HUES48 (cell line): ENCODE measurements around the gene CLEC16A.

Experiments used
- H3K27ac ChIP-seq: one replicate; pipeline ENCODE4 v1.7.0; 2013; ENCODE audit warnings: low read depth, low read length, inconsistent platforms
- H3K27me3 ChIP-seq: 2 replicates; pipeline ENCODE4 v1.6.1; 2013; ENCODE audit warnings: mild to moderate bottlenecking, low read length; ENCODE audit not compliant: control insufficient read depth, insufficient read depth
- H3K36me3 ChIP-seq: 2 replicates; pipeline ENCODE4 v1.6.1; 2013; ENCODE audit warnings: low read length; ENCODE audit not compliant: control insufficient read depth, insufficient read depth
- H3K4me1 ChIP-seq: 2 replicates; pipeline ENCODE4 v1.6.1; 2013; ENCODE audit warnings: mild to moderate bottlenecking, low read length; ENCODE audit not compliant: control insufficient read depth, insufficient read depth
- H3K4me3 ChIP-seq: 2 replicates; pipeline ENCODE4 v1.5.1; 2013; ENCODE audit warnings: mild to moderate bottlenecking, low read depth, low read length
- H3K9ac ChIP-seq: 2 replicates; pipeline ENCODE4 v1.6.1; 2013; ENCODE audit warnings: mild to moderate bottlenecking, low read depth, low read length, moderate library complexity
- H3K9me3 ChIP-seq: 2 replicates; pipeline ENCODE4 v1.6.1; 2013; ENCODE audit warnings: low read length; ENCODE audit not compliant: control insufficient read depth, insufficient read depth

The CLEC16A gene

DNA sequence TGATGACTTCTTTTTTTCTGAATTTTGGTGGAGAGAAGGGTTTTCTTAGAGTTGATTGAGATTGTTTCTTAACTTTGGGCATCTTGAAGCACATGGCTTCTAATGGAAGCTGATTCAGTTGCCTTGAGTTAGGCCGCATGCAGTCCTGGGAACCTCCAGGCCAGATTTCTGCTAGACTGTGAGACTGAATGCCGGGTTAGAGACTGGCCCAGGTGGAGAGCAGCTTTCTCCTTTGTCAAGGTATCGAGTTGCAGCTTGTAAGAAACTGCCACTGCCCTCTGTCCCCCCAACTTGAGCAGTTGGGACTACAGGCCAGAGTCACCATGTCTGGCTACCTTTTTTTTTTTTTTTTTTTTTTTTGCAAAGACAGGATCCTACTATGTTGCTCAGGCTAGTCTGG is 77.6 kb downstream of the CLEC16A start:
- Histone ChIP-seq H3K9me3 (no peaks in the 10 kb centered on the region), H3K27ac (no peak overlapping the region), H3K9ac (no peak overlapping the region), H3K27me3 (no peaks in the 10 kb centered on the region), H3K36me3 (peaks cover 9% of the 10 kb centered on the region; the same call in 1 of the 2 replicates), H3K4me3 (no peak overlapping the region), H3K4me1 (no peaks in the 10 kb centered on the region)

DNA sequence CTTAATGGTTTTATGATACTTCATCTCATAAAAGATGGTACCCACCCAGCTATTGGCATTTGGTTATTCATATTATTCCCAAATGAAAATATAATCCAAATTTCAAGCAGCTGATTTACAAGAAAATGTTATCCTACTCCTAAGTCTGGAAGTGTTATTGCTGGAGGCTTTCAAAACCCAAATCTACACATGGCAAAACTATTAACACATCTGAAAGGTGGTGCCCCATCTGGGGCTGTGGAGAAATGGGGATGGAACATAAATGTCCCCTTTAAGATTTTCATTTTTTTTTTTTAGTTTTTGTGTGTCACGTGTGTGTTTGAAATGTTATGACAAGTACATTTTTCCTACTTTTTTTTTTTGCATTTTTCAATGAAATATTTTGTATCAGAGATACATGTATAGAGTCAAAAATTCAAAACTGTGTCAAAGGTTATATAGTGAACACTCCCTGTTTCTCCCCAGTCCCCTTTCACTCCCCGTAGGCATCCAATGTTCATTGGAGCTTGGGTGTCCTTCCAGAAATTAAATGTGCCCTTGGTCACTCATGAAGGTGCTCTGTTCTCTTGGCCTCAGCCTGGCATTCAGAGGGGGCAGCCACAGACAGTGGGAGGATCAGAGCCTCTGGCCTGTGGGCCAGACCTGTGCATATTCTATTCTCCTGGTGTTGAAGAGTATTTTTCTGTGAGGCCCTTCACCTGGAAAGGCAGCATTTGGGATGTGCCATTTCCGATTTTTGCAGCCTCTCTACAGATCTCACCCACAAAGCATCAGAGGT is 79.1 kb downstream of the CLEC16A start:
- no peak overlapping the region for H3K4me3 ChIP-seq
- H3K27ac ChIP-seq, result no peak overlapping the region
- no peaks in the 10 kb centered on the region for H3K9me3 ChIP-seq
- H3K36me3 ChIP-seq, result peaks cover 11% of the 10 kb centered on the region; the same call in 1 of the 2 replicates
- no peak overlapping the region for H3K9ac ChIP-seq
- H3K27me3 ChIP-seq, result no peaks in the 10 kb centered on the region
- H3K4me1 ChIP-seq, result no peaks in the 10 kb centered on the region

DNA sequence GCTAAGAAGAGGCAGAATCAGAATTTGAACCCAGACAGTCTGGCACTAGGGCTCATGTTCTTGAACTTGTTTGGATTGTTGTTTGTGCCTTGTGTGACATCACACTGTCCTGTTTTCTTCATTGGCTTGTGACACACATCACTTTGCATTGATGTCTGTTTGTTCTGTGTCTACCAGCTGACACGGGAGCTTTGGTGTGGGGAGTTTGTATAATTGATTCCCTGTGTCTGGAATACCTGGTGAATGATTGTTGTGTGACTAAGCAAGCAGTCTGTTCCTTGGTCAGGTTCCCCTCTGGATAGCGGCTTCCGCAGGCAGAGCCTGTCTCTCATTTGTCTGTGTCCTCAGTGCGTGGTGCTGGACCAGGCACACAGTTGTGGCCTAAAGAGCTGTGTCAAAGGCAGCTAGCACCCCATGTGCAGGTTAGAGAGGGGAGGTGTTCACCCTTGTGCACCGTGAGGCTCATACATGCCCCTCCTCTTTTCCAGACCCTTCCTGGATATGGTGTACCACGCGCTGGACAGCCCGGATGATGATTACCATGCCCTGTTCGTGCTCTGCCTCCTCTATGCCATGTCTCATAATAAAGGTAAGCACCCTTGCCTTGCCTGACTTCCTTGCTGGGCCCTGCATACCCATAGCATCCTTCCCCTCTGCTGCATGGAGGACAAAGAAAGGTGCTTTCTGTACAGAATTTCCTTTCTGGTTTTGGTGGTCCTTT is 80.1 kb downstream of the CLEC16A start:
- H3K9me3 ChIP-seq, result no peaks in the 10 kb centered on the region
- no peak overlapping the region for H3K9ac ChIP-seq
- no peak overlapping the region for H3K4me3 ChIP-seq
- peaks cover 11% of the 10 kb centered on the region; the same call in 1 of the 2 replicates for H3K36me3 ChIP-seq
- H3K27ac ChIP-seq, result no peak overlapping the region
- H3K27me3 ChIP-seq, result no peaks in the 10 kb centered on the region
- no peaks in the 10 kb centered on the region for H3K4me1 ChIP-seq

DNA sequence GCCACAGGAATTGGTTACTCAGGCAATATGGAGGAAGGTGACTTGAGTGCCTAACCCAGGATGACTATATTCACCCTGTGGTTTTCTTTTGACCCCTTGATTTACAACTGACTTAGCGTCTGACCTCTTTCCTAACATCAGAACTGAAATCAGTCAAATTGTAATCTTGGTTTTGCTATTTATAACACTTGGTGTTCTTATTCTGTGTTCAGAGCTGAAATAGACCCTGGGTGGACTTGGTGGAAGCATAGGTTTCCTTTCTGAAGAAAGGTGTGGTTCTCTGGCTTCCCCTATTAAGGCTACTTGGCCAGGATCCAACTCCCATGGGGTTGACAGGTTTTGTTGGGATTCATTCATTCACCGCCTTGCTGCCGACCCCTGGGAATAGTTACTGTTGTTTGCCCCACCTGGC is 80.8 kb downstream of the CLEC16A start:
- H3K36me3 ChIP-seq, result peaks cover 14% of the 10 kb centered on the region; the same call in 1 of the 2 replicates
- no peaks in the 10 kb centered on the region for H3K27me3 ChIP-seq
- H3K9me3 ChIP-seq, result no peaks in the 10 kb centered on the region
- no peak overlapping the region for H3K4me3 ChIP-seq
- no peak overlapping the region for H3K27ac ChIP-seq
- no peaks in the 10 kb centered on the region for H3K4me1 ChIP-seq
- no peak overlapping the region for H3K9ac ChIP-seq

DNA sequence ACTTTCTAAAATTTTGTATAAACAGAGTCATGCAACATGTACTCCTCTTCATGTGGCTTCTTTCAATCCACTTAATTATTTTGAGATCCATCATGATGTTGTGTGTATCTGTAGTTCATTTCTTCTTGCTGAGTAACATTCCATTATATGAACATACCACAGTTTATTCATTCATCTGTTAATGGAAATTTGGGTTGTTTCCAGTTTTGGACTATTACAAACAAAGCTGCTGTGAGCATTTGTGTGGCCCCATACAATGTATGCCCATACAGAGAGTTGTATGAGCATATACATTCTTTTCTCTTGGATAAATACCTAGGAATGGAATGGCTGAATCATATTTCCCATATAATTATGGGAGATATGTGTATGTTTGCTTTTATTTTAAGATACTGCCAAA is 85.6 kb downstream of the CLEC16A start:
- peaks cover 19% of the 10 kb centered on the region; the same call in 1 of the 2 replicates for H3K36me3 ChIP-seq
- no peak overlapping the region for H3K9ac ChIP-seq
- no peak overlapping the region for H3K4me3 ChIP-seq
- no peaks in the 10 kb centered on the region for H3K9me3 ChIP-seq
- no peaks in the 10 kb centered on the region for H3K4me1 ChIP-seq
- H3K27ac ChIP-seq, result no peak overlapping the region
- no peaks in the 10 kb centered on the region for H3K27me3 ChIP-seq

DNA sequence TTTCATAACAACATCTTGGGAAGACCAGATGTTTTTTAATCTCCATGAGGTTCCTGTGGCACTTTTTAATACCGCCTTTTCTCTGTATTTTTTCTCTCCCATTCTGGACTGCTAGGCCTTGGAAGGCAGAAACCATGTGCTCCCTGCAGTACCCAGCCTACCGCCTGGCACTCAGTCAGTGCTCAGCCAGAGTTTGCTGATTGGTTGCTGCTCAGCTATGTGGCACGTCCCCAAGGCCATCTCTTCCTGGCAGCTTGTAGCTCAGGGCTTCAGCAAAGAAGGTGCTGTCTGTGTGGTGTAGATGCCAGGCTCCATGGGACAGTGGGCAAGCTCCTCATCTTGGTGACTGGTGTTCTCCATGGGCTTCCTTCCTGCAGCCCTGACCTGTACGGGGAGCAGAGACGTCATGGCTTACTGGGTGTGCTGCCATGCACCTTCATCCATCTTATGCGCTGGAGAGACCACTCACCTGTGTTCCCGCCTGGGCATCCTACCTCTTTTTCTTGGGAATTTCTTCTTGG is 86.7 kb downstream of the CLEC16A start:
- Histone ChIP-seq H3K36me3 (peaks cover 15% of the 10 kb centered on the region; the same call in 1 of the 2 replicates), H3K27ac (no peak overlapping the region), H3K27me3 (no peaks in the 10 kb centered on the region), H3K4me3 (no peak overlapping the region), H3K9me3 (no peaks in the 10 kb centered on the region), H3K4me1 (no peaks in the 10 kb centered on the region), H3K9ac (no peak overlapping the region)

DNA sequence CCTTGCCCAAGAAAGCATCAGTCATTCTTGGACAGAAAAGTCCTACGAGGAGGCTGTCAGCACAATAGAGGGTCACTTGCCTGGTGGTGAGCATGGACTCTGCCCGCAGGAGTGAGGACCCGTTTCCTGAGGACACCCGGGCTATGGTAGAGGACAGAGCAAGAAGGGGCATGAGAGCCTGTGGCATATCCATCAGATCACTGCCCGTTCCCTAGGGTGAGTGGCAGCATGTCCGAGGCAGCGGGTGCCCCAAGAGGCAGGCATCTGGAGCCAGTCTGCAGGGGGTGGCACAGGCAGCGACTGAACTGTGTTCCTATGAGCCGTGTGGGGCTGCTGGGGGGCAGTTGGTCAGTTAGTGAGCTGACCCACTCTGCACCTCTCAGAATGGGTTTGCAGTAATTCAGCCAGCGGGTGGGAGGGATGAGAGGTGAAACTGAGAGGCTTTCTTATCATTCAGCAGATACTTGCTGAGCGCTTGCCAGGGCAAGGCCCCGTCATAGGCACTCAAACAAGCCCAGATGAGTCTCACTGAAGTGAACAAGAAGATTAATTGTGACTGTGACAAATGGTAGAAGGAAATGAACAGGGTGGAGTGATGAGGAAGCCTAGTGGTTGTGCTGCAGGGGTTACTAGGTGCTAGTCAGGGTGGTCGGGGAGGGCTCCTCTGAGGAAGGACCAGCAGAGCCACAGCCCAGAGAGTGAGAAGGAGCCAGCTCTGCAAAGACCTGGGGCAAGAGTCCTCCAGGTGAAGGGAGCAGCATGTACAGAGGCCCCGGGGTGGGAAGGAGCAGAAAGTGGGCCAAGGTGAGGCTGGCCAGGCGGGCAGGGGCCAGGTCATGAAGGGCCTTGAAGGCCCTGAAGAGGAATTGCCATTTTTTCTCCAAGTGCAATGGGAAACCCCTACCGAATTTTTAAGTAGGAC is 87.9 kb downstream of the CLEC16A start:
- Histone ChIP-seq H3K4me3 (no peak overlapping the region), H3K9me3 (no peaks in the 10 kb centered on the region), H3K9ac (no peak overlapping the region), H3K4me1 (no peaks in the 10 kb centered on the region), H3K27me3 (no peaks in the 10 kb centered on the region), H3K27ac (no peak overlapping the region), H3K36me3 (peaks cover 10% of the 10 kb centered on the region; the same call in 1 of the 2 replicates)

DNA sequence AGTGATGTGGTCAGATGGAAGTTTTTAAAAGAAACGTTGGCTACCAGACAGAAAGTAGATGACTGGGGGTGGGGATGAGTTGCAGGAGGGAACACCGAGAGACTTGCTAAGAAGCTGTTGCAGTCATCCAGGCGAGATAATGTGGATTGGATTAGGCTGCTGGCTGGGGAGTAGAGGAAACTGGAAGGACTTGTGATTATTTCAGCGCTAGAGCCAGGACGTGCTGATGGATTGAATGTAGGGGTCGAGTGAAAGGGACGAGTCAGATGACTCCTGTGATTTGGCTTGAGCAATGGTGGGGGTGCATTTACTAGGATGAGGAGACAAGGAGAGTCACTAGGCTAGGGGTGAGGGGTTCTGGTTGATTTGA is 88.5 kb downstream of the CLEC16A start:
- no peaks in the 10 kb centered on the region for H3K27me3 ChIP-seq
- no peaks in the 10 kb centered on the region for H3K9me3 ChIP-seq
- H3K27ac ChIP-seq, result peak overlapping the region; percentile 59
- H3K36me3 ChIP-seq, result peaks cover 7% of the 10 kb centered on the region; the same call in 1 of the 2 replicates
- no peak overlapping the region for H3K4me3 ChIP-seq
- no peaks in the 10 kb centered on the region for H3K4me1 ChIP-seq
- H3K9ac ChIP-seq, result no peak overlapping the region

DNA sequence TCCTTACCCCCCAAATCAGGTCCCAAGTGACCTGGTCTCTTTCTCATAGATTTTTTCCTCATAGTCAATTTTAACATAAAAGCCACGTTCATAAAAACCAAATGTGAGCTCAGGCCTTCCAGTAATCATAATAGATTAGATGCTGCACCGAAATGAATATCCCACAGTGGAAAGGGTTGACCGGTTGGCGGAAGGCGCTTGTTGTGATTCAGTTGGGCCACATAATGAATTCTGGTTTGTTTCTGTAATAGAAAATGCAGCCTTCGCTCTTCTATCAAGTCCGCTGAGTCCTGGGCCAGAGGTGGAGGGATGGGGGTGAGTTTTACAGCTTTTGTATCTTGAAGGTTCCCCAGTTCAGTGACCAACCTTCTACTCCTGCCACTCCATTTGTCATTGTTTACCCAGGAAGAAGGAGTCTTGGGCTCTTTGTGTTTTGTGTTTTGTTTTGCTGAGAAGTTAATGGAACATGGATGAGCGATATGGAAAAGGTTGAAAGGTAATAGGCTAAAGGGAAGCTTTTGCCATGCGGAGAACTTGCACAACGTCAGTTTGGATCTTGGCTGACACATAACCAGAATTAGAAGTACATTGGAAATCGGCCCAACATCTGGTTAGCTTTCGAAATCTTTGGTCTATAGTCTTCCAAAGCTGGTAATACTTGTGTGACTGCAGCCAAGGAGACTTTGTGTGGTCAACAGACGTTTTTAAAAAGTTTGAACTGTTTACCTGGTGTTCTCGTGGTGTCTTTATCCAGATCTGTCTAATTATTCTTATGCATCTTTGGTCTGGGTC is 89.5 kb downstream of the CLEC16A start:
- Histone ChIP-seq H3K4me1 (no peaks in the 10 kb centered on the region), H3K36me3 (peaks cover 7% of the 10 kb centered on the region; the same call in 1 of the 2 replicates), H3K27me3 (no peaks in the 10 kb centered on the region), H3K4me3 (no peak overlapping the region), H3K27ac (peak overlapping the region; percentile 59), H3K9ac (no peak overlapping the region), H3K9me3 (no peaks in the 10 kb centered on the region)

DNA sequence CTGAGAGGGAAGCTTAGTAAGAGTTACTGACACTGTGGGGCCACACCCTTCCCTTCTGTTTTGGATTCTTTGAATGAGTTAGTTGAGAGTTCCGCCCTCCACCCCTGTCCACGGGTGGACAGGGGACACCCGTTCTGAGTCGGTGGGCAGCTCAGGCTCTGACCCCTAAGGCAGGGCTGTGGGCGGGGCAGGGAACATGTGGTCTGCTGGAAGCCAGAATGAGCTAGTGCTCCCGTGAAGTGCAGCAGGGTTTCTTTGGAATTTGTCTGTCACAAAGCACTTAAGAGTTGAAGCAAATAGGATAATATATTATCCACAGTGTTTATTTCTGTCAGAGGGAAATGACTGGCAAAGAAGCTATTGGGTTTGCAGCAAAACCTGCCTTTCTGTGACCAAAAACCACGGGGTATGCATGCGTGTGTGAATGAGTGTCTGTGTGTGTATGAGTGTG is 90.1 kb downstream of the CLEC16A start:
- no peak overlapping the region for H3K27ac ChIP-seq
- H3K9ac ChIP-seq, result no peak overlapping the region
- H3K9me3 ChIP-seq, result no peaks in the 10 kb centered on the region
- no peaks in the 10 kb centered on the region for H3K27me3 ChIP-seq
- no peak overlapping the region for H3K4me3 ChIP-seq
- H3K36me3 ChIP-seq, result peaks cover 7% of the 10 kb centered on the region; the same call in 1 of the 2 replicates
- no peaks in the 10 kb centered on the region for H3K4me1 ChIP-seq
